Glutamatergic neuron (in vitro differentiated cells): ENCODE data around the gene MFAP3. TPM values are rescaled to one million over a fixed set of nuclear protein-coding genes. Genes with fewer than 3 reads are reported as not detected.
"Not testable (repeated sequence)": the region's sequence is repeated elsewhere in the genome, so short reads cannot be mapped to it uniquely, and the experiment has no call there.

ENCODE experiments used
- DNase-seq: peaks from one replicate; pipeline ENCODE4 v3.0.0; 2022
- H3K27ac Mint-ChIP-seq: one replicate; pipeline ENCODE4 v1.8.0; 2020; ENCODE audit warnings: mild to moderate bottlenecking, mixed read lengths, inconsistent platforms; ENCODE audit not compliant: unreplicated experiment
- H3K27me3 Mint-ChIP-seq: one replicate; pipeline ENCODE4 v1.8.0; 2020; ENCODE audit warnings: mild to moderate bottlenecking, moderate library complexity, mixed read lengths, inconsistent platforms; ENCODE audit not compliant: unreplicated experiment
- H3K36me3 Mint-ChIP-seq: one replicate; pipeline ENCODE4 v1.8.0; 2020; ENCODE audit warnings: mild to moderate bottlenecking, mixed read lengths, inconsistent platforms; ENCODE audit not compliant: unreplicated experiment
- H3K4me1 Mint-ChIP-seq: one replicate; pipeline ENCODE4 v1.8.0; 2020; ENCODE audit warnings: mild to moderate bottlenecking, low read depth, mixed read lengths, inconsistent platforms; ENCODE audit not compliant: unreplicated experiment
- H3K4me3 Mint-ChIP-seq: one replicate; pipeline ENCODE4 v1.8.0; 2020; ENCODE audit warnings: mild to moderate bottlenecking, mixed read lengths, inconsistent platforms; ENCODE audit not compliant: unreplicated experiment
- H3K9me3 Mint-ChIP-seq: one replicate; pipeline ENCODE4 v1.8.0; 2020; ENCODE audit warnings: mild to moderate bottlenecking, moderate library complexity, mixed read lengths, inconsistent platforms; ENCODE audit not compliant: unreplicated experiment
- total RNA-seq: library from RNA; stranded (reverse); fragmentation: NEBNext Ultra II Directional; extraction: Animal tissue kit (Norgen Biotek cat#: 25700); gene quantifications from one replicate; pipeline ENCODE4 v1.2.1, GENCODE V29; 2021; ENCODE audit not compliant: unreplicated experiment
- TF ChIP-seq, protein P1 (sequence below): fragments of 200-600 bp; sonication (generic); IDR thresholded peaks from one replicate; pipeline ENCODE4 v1.5.0; 2021; ENCODE audit not compliant: partially characterized antibody, unreplicated experiment

Gene MFAP3
- total RNA-seq, 1 donor from 2014 or later: 45.3 TPM

DNA sequence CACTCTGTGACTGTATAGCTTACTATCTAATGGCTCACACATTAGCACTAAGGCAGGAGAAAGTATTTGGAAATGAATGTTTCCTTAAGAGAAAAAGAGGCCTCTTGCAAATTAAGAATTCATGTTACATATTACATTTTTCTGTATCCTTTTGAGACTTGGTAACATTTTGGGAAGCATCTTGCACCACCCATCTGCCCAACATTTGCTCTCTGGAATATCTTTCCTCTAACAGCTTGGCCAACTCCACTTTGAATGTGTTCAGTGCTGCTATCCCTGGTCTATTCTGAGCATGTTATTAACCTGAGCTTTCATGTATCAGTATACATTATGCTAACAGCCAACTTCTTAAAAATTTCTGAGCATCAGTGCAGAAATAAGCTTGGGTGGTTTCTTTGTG, 27.2 kb downstream of the MFAP3 start:
- TF ChIP-seq, protein P1, sequence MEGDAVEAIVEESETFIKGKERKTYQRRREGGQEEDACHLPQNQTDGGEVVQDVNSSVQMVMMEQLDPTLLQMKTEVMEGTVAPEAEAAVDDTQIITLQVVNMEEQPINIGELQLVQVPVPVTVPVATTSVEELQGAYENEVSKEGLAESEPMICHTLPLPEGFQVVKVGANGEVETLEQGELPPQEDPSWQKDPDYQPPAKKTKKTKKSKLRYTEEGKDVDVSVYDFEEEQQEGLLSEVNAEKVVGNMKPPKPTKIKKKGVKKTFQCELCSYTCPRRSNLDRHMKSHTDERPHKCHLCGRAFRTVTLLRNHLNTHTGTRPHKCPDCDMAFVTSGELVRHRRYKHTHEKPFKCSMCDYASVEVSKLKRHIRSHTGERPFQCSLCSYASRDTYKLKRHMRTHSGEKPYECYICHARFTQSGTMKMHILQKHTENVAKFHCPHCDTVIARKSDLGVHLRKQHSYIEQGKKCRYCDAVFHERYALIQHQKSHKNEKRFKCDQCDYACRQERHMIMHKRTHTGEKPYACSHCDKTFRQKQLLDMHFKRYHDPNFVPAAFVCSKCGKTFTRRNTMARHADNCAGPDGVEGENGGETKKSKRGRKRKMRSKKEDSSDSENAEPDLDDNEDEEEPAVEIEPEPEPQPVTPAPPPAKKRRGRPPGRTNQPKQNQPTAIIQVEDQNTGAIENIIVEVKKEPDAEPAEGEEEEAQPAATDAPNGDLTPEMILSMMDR: no peak
- DNase-seq: no peak
- no peak overlapping the region for H3K27ac Mint-ChIP-seq
- H3K9me3 Mint-ChIP-seq: no peaks in the 10 kb centered on the region
- H3K27me3 Mint-ChIP-seq: no peaks in the 10 kb centered on the region
- no peak overlapping the region for H3K4me3 Mint-ChIP-seq
- peaks cover 8% of the 10 kb centered on the region for H3K4me1 Mint-ChIP-seq
- no peaks in the 10 kb centered on the region for H3K36me3 Mint-ChIP-seq

DNA sequence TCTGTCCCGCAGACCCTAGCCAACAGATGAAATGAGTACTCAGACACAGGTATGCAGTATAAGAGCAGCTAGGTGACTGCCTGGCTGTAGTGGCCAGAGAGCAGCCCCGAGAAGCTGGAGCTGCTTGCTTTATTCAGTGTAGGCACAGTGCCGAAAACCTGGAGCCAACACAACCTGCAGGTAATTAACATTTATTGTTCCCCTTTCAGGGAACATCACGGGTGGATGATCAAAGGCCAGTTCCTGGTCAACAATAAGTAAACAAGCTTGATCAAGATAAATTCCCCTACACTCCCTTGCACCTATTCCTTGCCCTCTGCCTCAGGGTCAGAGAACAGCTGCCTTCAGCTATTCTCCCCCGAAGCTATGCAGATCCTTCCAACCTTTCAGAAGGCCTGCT, 31.1 kb downstream of the MFAP3 start:
- not testable (repeated sequence) for H3K36me3 Mint-ChIP-seq, H3K27ac Mint-ChIP-seq, H3K4me3 Mint-ChIP-seq, H3K9me3 Mint-ChIP-seq, DNase-seq, H3K27me3 Mint-ChIP-seq
- peaks cover 12% of the 10 kb centered on the region for H3K4me1 Mint-ChIP-seq

DNA sequence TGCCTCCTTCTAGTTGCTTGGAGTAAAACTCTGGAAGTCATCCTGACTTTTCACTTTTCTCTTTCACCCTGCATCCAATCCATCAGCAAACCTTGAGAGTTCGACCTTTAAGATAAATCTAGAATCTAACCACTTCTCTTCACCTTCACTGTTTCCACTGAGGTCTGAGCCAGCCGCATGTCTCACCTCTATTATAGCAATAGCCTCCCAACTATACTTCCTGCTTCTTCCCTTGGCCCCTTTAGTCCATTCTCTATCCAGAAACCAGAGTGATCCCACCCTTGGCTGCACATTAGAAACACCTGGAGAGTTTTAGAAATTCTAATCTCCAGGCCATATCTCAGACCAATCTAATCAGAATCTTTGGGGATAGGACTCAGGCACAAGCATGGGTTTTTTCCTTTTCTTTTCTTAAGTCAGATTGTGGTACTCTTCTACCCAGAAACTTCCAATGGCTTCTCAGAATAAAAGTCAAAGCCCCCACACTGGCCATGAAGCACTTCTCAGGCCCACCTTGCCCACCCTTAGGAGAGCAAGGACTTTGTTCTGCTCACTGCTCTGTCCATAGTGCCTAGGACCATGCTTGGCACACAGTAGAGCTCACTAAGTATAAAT, 33.1 kb downstream of the MFAP3 start:
- H3K4me1 Mint-ChIP-seq: peaks cover 10% of the 10 kb centered on the region
- no peak for DNase-seq
- H3K27me3 Mint-ChIP-seq: peaks cover 6% of the 10 kb centered on the region
- TF ChIP-seq, protein P1: no peak
- no peaks in the 10 kb centered on the region for H3K36me3 Mint-ChIP-seq
- H3K9me3 Mint-ChIP-seq: peaks cover 3% of the 10 kb centered on the region
- H3K4me3 Mint-ChIP-seq: no peak overlapping the region
- no peak overlapping the region for H3K27ac Mint-ChIP-seq

DNA sequence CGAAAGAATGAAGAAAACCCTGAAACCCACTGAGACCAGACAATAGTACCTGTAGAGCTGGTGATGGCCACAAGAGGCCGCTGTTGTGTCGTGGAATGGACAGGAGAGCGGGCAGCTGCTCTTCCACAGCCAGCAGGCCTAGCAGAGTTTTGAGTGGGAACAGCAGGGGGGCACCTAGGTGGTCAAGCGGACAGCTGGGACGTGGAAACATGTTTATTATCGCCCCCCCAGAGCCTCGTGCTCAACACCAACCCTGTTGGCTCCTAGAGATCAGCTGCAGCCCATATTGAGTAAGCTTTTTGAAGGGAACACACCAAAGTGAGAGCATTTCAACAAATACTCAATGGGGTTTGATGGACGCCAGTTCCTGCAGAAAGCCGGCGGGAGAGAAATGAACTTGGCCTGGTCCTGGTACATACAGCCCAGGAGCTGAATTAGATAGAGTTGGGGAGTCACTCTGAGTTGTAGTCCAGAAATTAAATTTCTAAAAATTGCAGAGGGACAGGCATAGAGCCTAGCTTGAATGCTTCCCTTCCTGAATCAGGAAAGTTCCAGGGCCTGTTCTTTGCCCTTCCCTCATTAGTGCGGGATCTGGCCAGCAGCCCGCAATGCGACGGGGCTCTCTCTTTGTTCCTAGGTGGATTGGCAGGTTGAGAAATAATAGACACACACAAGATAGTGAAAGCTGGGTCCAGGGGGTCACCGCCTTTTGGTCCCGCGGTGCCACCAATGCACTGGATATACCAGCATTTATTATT, 33.8 kb downstream of the MFAP3 start:
- Mint-ChIP-seq H3K27me3 (peaks cover 6% of the 10 kb centered on the region), H3K4me3 (no peak overlapping the region), H3K4me1 (peaks cover 10% of the 10 kb centered on the region), H3K36me3 (no peaks in the 10 kb centered on the region), H3K9me3 (peaks cover 3% of the 10 kb centered on the region), H3K27ac (no peak overlapping the region)
- peak; percentile 88 for DNase-seq
- TF ChIP-seq, protein P1: peak; percentile 99

DNA sequence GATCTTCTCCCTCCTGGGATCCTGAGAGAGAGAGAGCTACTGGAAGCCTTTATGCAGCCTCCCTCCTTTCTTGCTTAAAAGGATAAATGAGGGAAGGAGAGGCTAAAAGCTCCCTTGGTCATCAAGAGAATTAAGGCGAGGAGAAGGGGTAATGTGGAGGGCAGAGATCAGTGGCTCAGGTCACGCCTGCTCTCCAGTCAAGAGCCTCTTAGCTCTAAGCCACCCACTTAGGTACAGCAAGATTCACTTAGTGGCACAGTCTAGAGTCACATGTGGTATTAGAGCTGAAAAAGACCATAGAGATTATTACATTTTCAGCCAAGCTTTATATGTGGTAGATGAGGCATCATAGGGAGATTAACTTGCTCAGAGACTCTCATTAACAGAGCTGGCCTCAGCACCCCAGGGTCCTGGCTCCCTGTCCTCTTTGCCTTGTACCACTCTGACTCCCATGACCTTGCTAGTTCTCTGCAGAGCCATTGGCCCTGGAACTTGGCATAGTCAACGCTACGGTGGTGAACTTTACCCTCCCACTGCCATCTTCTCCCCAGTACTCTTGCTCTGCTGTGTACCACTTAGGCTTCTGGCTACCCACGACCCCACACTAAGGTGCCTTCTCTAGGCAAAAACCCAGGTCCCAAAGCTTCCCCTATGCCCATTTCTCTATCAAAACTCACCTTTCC, 37.6 kb downstream of the MFAP3 start:
- TF ChIP-seq, protein P1: no peak
- Mint-ChIP-seq H3K9me3 (peaks cover 7% of the 10 kb centered on the region), H3K27ac (no peak overlapping the region), H3K36me3 (no peaks in the 10 kb centered on the region), H3K4me3 (no peak overlapping the region), H3K4me1 (peaks cover 19% of the 10 kb centered on the region), H3K27me3 (peaks cover 10% of the 10 kb centered on the region)
- no peak for DNase-seq
